IMR-90 (cell line): Measurements from ENCODE around the gene GATA3. TPM values are rescaled to one million over a fixed set of nuclear protein-coding genes. Genes with fewer than 3 reads are reported as not detected.

Source experiments
- ATAC-seq: fragments of 200-7000 bp; cut with Tn5 transposase; 2 replicates; pipeline ENCODE4 v1.9.1; 2020; ENCODE audit warnings: low read depth, mild to moderate bottlenecking, moderate library complexity
- BruUV-seq: library from RNA; stranded (reverse); fragments of 400-500 nt; replicated peaks from 2 replicates; lab custom pipeline; 2021; lab: Mats Ljungman, UMichigan
- CTCF ChIA-PET: fragments of 300-600 bp; formaldehyde crosslinking; extraction: SDS; loops from one replicate; lab custom pipeline; 2021; ENCODE audit warnings: antibody characterized with exemption; lab: Yijun Ruan, JAX
- POLR2A ChIA-PET: fragments of 300-600 bp; sonication (Branson Sonifier 250); formaldehyde crosslinking; loops from one replicate; lab custom pipeline; 2022; ENCODE audit warnings: antibody characterized with exemption; ENCODE audit not compliant: unreplicated experiment; lab: Charles Lee
- DNase-seq: peaks from one replicate; pipeline ENCODE4 v3.0.0; 2013
- H2AFZ ChIP-seq: replicated peaks from 2 replicates; pipeline ENCODE3; 2013; ENCODE audit warnings: low read length, mild to moderate bottlenecking; ENCODE audit not compliant: poor library complexity
- H2AK5ac ChIP-seq: 2 replicates; pipeline ENCODE4 v1.6.1; 2013; ENCODE audit warnings: low read depth, low read length, inconsistent platforms
- H2AK9ac ChIP-seq: replicated peaks from 2 replicates; pipeline ENCODE3; 2013; ENCODE audit warnings: mild to moderate bottlenecking, low read depth, low read length, moderate library complexity; ENCODE audit not compliant: poor library complexity
- H2BK120ac ChIP-seq: 2 replicates; pipeline ENCODE4 v1.6.1; 2013; ENCODE audit warnings: low read depth, low read length, inconsistent platforms
- H2BK15ac ChIP-seq: 3 replicates; pipeline ENCODE4 v1.6.1; 2013; ENCODE audit warnings: low read depth, low read length, inconsistent platforms
- H2BK20ac ChIP-seq: 2 replicates; pipeline ENCODE4 v1.6.1; 2013; ENCODE audit warnings: low read depth, mild to moderate bottlenecking, inconsistent platforms, low read length, moderate library complexity
- H2BK5ac ChIP-seq: 2 replicates; pipeline ENCODE4 v1.6.1; 2013; ENCODE audit warnings: mild to moderate bottlenecking, low read depth, low read length, inconsistent platforms; ENCODE audit not compliant: poor library complexity, severe bottlenecking
- H3K14ac ChIP-seq: replicated peaks from 2 replicates; pipeline ENCODE4 v1.6.1; 2013; ENCODE audit warnings: low read depth, low read length, inconsistent platforms
- H3K18ac ChIP-seq: 2 replicates; pipeline ENCODE4 v1.6.1; 2013; ENCODE audit warnings: low read depth, low read length, control low read depth
- H3K23ac ChIP-seq: 2 replicates; pipeline ENCODE4 v1.6.1; 2013; ENCODE audit warnings: low read depth, low read length, inconsistent platforms
- H3K27ac ChIP-seq: 2 replicates; pipeline ENCODE4 v1.5.1; 2013; ENCODE audit warnings: mild to moderate bottlenecking, control low read depth, low read length; ENCODE audit not compliant: insufficient read depth
- H3K27me3 ChIP-seq: 2 replicates; pipeline ENCODE4 v1.6.1; 2013; ENCODE audit warnings: low read length; ENCODE audit not compliant: control insufficient read depth, insufficient read depth
- H3K36me3 ChIP-seq: 2 replicates; pipeline ENCODE4 v1.6.1; 2013; ENCODE audit warnings: low read length, mixed read lengths; ENCODE audit not compliant: control insufficient read depth, insufficient read depth
- H3K4ac ChIP-seq: 2 replicates; pipeline ENCODE4 v1.6.1; 2013; ENCODE audit warnings: low read depth, low read length, inconsistent platforms
- H3K4me1 ChIP-seq: 2 replicates; pipeline ENCODE4 v1.6.1; 2013; ENCODE audit warnings: low read length, mixed read lengths; ENCODE audit not compliant: control insufficient read depth, insufficient read depth
- H3K4me2 ChIP-seq: 2 replicates; pipeline ENCODE4 v1.6.1; 2013; ENCODE audit warnings: low read depth, mild to moderate bottlenecking, control low read depth, low read length, moderate library complexity
- H3K4me3 ChIP-seq: 2 replicates; pipeline ENCODE4 v1.5.1; 2013; ENCODE audit warnings: low read depth, mild to moderate bottlenecking, control low read depth, low read length, moderate library complexity; ENCODE audit not compliant: insufficient read depth
- H3K56ac ChIP-seq: 2 replicates; pipeline ENCODE4 v1.6.1; 2013; ENCODE audit warnings: low read length, inconsistent platforms; ENCODE audit not compliant: insufficient read depth; ENCODE audit errors: extremely low read depth
- H3K79me1 ChIP-seq, 2 experiments: 2 replicates each; pipeline ENCODE4 v1.6.1; 2013; ENCODE audit warnings: low read length in 2 of 2, inconsistent platforms in 1 of 2, low read depth in 1 of 2
- H3K9ac ChIP-seq: 2 replicates; pipeline ENCODE4 v1.6.1; 2013; ENCODE audit warnings: low read depth, low read length, control low read depth
- H3K9me1 ChIP-seq: 2 replicates; pipeline ENCODE4 v1.6.1; 2013; ENCODE audit warnings: low read length, inconsistent platforms; ENCODE audit not compliant: insufficient read depth
- H3K9me3 ChIP-seq: 2 replicates; pipeline ENCODE4 v1.6.1; 2013; ENCODE audit warnings: low read length; ENCODE audit not compliant: control insufficient read depth, insufficient read depth
- H4K20me1 ChIP-seq: 2 replicates; pipeline ENCODE4 v1.6.1; 2013; ENCODE audit warnings: low read length, inconsistent platforms; ENCODE audit not compliant: insufficient read depth
- H4K5ac ChIP-seq: 2 replicates; pipeline ENCODE4 v1.6.1; 2013; ENCODE audit warnings: mild to moderate bottlenecking, low read depth, low read length, control low read depth
- H4K8ac ChIP-seq, 2 experiments: 2 replicates each; pipeline ENCODE4 v1.6.1; 2013; ENCODE audit warnings: low read depth in 2 of 2, low read length in 2 of 2, control low read depth in 1 of 2, inconsistent platforms in 1 of 2
- H4K91ac ChIP-seq: 2 replicates; pipeline ENCODE4 v1.6.1; 2013; ENCODE audit warnings: low read depth, low read length, inconsistent platforms; ENCODE audit not compliant: insufficient read depth
- BHLHE40 ChIP-seq: fragments of 150-350 bp; IDR thresholded peaks from 2 replicates; pipeline ENCODE4 v1.6.1; 2016; ENCODE audit warnings: mild to moderate bottlenecking, low read depth, low read length
- CEBPB ChIP-seq: IDR thresholded peaks from 2 replicates; pipeline ENCODE4 v1.6.1; 2012; ENCODE audit warnings: low read depth, low read length, improper control_type of control experiment
- CHD1 ChIP-seq: IDR thresholded peaks from 2 replicates; pipeline ENCODE4 v1.6.1; 2012; ENCODE audit warnings: low read depth, low read length, improper control_type of control experiment
- CTCF ChIP-seq: conservative IDR thresholded peaks from 2 replicates; pipeline ENCODE4 v1.5.1; 2012; ENCODE audit warnings: mild to moderate bottlenecking, low read depth, low read length, improper control_type of control experiment
- MAFK ChIP-seq: IDR thresholded peaks from 2 replicates; pipeline ENCODE4 v1.6.1; 2012; ENCODE audit warnings: low read depth, low read length, improper control_type of control experiment
- MAZ ChIP-seq: IDR thresholded peaks from 2 replicates; pipeline ENCODE4 v1.6.1; 2012; ENCODE audit warnings: low read depth, mild to moderate bottlenecking, low read length, improper control_type of control experiment, moderate library complexity, borderline replicate concordance
- MXI1 ChIP-seq: IDR thresholded peaks from 2 replicates; pipeline ENCODE4 v1.6.1; 2012; ENCODE audit warnings: low read depth, mild to moderate bottlenecking, low read length, moderate library complexity, borderline replicate concordance
- NFE2L2 ChIP-seq: fragments of 150-350 bp; IDR thresholded peaks from 2 replicates; pipeline ENCODE4 v1.6.1; 2016; ENCODE audit warnings: low read depth, mild to moderate bottlenecking, low read length
- POLR2A ChIP-seq: IDR thresholded peaks from 2 replicates; pipeline ENCODE4 v1.6.1; 2012; ENCODE audit warnings: mild to moderate bottlenecking, low read depth, low read length
- RAD21 ChIP-seq: IDR thresholded peaks from 2 replicates; pipeline ENCODE4 v1.6.1; 2012; ENCODE audit warnings: low read length, improper control_type of control experiment
- RCOR1 ChIP-seq: IDR thresholded peaks from 2 replicates; pipeline ENCODE4 v1.6.1; 2012; ENCODE audit warnings: mild to moderate bottlenecking, low read length, improper control_type of control experiment; ENCODE audit not compliant: insufficient replicate concordance
- RFX5 ChIP-seq: IDR thresholded peaks from 2 replicates; pipeline ENCODE4 v1.8.0; 2012; ENCODE audit warnings: low read depth, mild to moderate bottlenecking, low read length, moderate library complexity
- SMC3 ChIP-seq: fragments of 150-350 bp; IDR thresholded peaks from 2 replicates; pipeline ENCODE4 v1.6.1; 2016; ENCODE audit warnings: low read depth, mild to moderate bottlenecking, antibody characterized with exemption, low read length, moderate library complexity
- WGBS, 2 experiments: methylation state at CpG; one replicate each; pipeline versions ENCODE4 v1.1.5 to v1.1.7; 2013; ENCODE audit warnings: missing lambda C conversion rate in 2 of 2; ENCODE audit not compliant: insufficient read length in 1 of 2; ENCODE audit errors: extremely low coverage in 2 of 2; 5-methylcytosine and 5-hydroxymethylcytosine counted together
- dilution Hi-C: fragments of 300-500 bp; cut with HindIII; formaldehyde crosslinking; loops from one replicate; pipeline ENCODE4 v1.14.3; 2018; ENCODE audit warnings: low sequenced_read_pairs; ENCODE audit not compliant: unreplicated experiment
- in situ Hi-C: fragments of 300-500 bp; cut with MboI; formaldehyde crosslinking; loops from 3 replicates; pipeline ENCODE4 v1.14.3; 2019; ENCODE audit warnings: low sequenced_read_pairs, inconsistent platforms, mixed read lengths
- intact Hi-C: fragments of 100-400 bp; cut with micrococcal nuclease; formaldehyde crosslinking; loops from 2 replicates; pipeline ENCODE4 v1.10.0; 2022
- polyA plus RNA-seq, 3 experiments: library from polyadenylated mRNA; depleted of rRNA; stranded (reverse); fragments of >200 nt; gene quantifications; 2 replicates each; pipeline ENCODE4 v1.2.3, GENCODE V29; 2012; ENCODE audit warnings: low replicate concordance in 1 of 3
- total RNA-seq: library from RNA; depleted of rRNA; stranded (reverse); fragments of >200 nt; gene quantifications from 2 replicates; pipeline ENCODE4 v1.2.3, GENCODE V29; 2012
- TF ChIP-seq, protein P1 (sequence below): fragments of 150-350 bp; IDR thresholded peaks from 2 replicates; pipeline ENCODE4 v1.6.1; 2017; ENCODE audit warnings: mild to moderate bottlenecking, antibody characterized with exemption, low read length, low read depth
- TF ChIP-seq, protein P2 (sequence below): fragments of 150-350 bp; IDR thresholded peaks from 2 replicates; pipeline ENCODE4 v1.6.1; 2016; ENCODE audit warnings: low read depth, mild to moderate bottlenecking, low read length, moderate library complexity, borderline replicate concordance

The GATA3 gene
- total and polyA plus RNA-seq, 2 of the 4 experiments (the other 2 are of a cell fraction): 0.21 TPM; not detected in 1

DNA sequence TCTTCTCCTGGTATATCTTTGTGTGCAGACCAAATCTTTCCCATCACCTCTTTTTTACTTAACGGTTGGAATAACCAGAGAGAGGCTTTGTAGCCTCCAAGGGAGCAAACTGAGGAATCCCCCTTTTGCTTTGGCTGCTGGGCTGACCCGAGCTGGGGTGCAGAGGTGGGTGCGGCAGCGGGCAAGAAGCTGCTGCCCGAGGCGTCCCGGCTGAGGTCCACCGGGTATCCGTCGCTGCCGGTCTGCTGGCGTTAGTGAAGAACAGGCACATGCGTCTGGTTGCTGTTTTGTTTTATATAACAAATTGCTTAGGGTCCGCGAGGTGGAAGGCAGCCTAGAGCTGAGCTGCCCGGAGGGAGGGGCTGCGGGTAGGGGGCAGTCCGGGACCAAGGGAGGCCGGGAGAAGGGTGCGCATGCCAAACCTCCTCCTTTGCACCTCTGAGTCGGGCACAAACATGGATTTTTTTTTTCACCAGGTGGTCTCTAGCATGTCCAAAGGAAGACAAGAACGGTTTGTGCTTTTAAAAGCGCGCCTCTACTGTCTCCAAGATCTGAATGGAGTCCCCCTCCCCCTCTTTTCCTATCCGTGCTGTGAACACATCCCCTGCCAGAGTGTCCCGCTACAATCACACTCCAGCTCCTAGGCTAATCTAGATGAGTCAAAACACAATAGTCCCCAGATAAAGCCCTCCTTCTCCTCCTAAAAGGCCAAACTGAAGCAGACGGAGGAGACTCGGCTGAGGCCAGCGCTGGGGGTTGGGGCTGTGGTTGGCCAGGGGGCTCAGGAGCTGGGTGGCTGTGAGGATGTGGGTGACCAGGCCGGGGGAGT lies 6.8 kb upstream of the GATA3 start:
- Histone ChIP-seq H3K79me1 (no peaks in the 10 kb centered on the region), H4K20me1 (no peaks in the 10 kb centered on the region), H3K4me2 (no peak overlapping the region), H3K14ac (no peak overlapping the region), H2BK15ac (no peak overlapping the region), H2AK9ac (no peak overlapping the region), H3K9me1 (no peaks in the 10 kb centered on the region), H3K4me3 (no peak overlapping the region), H2AFZ (no peak overlapping the region), H4K91ac (no peak overlapping the region), H2BK20ac (no peak overlapping the region), H4K5ac (no peak overlapping the region), H3K9me3 (peaks cover 6% of the 10 kb centered on the region; the same call in 1 of the 2 replicates), H3K4me1 (peaks cover 1% of the 10 kb centered on the region; the same call in 1 of the 2 replicates), H3K56ac (no peak overlapping the region), H4K8ac (no peak overlapping the region), H3K27me3 (peaks cover 99% of the 10 kb centered on the region), H3K4ac (no peak overlapping the region), H3K36me3 (no peaks in the 10 kb centered on the region), H3K23ac (no peak overlapping the region), H3K18ac (no peak overlapping the region), H2BK120ac (no peak overlapping the region), H2AK5ac (no peak overlapping the region), H3K27ac (no peak overlapping the region), H3K9ac (no peak overlapping the region), H2BK5ac (no peak overlapping the region)
- WGBS, 2 experiments: 3% methylated on average over 5 of the region's 30 CpGs; no CpG with 5 or more reads in 1 of the 2 experiments
- POLR2A ChIA-PET: no interaction called here
- intact Hi-C loops: no loop called here
- in situ Hi-C loops: no loop called here
- DNase-seq (no peak), ATAC-seq (no peak)
- BruUV-seq: no TSS peak
- CTCF ChIA-PET: no interaction called here
- dilution Hi-C loops: no loop called here
- no peak for TF ChIP-seq RCOR1
- no peak for TF ChIP-seq MXI1
- no peak for TF ChIP-seq RFX5
- no peak for TF ChIP-seq RAD21
- TF ChIP-seq, protein P1, sequence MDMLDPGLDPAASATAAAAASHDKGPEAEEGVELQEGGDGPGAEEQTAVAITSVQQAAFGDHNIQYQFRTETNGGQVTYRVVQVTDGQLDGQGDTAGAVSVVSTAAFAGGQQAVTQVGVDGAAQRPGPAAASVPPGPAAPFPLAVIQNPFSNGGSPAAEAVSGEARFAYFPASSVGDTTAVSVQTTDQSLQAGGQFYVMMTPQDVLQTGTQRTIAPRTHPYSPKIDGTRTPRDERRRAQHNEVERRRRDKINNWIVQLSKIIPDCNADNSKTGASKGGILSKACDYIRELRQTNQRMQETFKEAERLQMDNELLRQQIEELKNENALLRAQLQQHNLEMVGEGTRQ: no peak
- no peak for TF ChIP-seq MAFK
- no peak for TF ChIP-seq CTCF
- TF ChIP-seq BHLHE40: no peak
- TF ChIP-seq CHD1: no peak
- TF ChIP-seq SMC3: no peak
- TF ChIP-seq, protein P2, sequence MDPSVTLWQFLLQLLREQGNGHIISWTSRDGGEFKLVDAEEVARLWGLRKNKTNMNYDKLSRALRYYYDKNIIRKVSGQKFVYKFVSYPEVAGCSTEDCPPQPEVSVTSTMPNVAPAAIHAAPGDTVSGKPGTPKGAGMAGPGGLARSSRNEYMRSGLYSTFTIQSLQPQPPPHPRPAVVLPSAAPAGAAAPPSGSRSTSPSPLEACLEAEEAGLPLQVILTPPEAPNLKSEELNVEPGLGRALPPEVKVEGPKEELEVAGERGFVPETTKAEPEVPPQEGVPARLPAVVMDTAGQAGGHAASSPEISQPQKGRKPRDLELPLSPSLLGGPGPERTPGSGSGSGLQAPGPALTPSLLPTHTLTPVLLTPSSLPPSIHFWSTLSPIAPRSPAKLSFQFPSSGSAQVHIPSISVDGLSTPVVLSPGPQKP: no peak
- no peak for TF ChIP-seq NFE2L2
- TF ChIP-seq MAZ: no peak
- no peak for TF ChIP-seq CEBPB
- no peak for TF ChIP-seq POLR2A
